GM13976 (cell line): Measurements from ENCODE around the gene PNMT.

Experiments
- DNase-seq: peaks from one replicate; pipeline ENCODE4 v3.0.0; 2012; ENCODE audit warnings: low spot score
- in situ Hi-C: fragments of 300-500 bp; cut with MboI; formaldehyde crosslinking; loops from one replicate; pipeline ENCODE4 v1.12.0; 2022; ENCODE audit warnings: low sequenced_read_pairs, mixed read lengths, inconsistent platforms; ENCODE audit not compliant: unreplicated experiment
- TF ChIP-seq, protein P1 (sequence below): IDR thresholded peaks from 2 replicates; pipeline ENCODE4 v1.5.1; 2012; ENCODE audit warnings: borderline replicate concordance, mild to moderate bottlenecking; ENCODE audit not compliant: insufficient read depth; ENCODE audit errors: extremely low read depth, missing control alignments, control extremely low read depth

The PNMT gene

DNA sequence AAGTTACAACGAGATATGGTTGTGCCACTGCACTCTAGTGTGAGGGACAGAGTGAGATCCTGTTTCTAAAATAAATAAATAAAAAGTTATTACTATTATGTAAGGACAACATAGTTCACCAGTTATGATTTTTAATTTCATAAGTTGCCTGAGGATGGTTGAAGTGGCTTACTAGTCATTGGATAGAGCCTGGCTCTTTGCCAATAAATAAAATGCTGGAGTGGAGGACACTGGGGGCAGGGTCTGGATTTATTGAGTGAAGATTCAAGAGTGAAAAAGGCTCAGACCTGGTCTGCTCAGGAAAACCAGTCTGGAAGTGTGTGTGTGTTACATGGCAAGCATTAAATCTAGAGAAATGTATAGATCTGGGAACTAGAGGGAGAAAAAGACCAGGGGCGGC lies 29.2 kb upstream of the PNMT start:
- TF ChIP-seq, protein P1, sequence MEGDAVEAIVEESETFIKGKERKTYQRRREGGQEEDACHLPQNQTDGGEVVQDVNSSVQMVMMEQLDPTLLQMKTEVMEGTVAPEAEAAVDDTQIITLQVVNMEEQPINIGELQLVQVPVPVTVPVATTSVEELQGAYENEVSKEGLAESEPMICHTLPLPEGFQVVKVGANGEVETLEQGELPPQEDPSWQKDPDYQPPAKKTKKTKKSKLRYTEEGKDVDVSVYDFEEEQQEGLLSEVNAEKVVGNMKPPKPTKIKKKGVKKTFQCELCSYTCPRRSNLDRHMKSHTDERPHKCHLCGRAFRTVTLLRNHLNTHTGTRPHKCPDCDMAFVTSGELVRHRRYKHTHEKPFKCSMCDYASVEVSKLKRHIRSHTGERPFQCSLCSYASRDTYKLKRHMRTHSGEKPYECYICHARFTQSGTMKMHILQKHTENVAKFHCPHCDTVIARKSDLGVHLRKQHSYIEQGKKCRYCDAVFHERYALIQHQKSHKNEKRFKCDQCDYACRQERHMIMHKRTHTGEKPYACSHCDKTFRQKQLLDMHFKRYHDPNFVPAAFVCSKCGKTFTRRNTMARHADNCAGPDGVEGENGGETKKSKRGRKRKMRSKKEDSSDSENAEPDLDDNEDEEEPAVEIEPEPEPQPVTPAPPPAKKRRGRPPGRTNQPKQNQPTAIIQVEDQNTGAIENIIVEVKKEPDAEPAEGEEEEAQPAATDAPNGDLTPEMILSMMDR: no peak
- in situ Hi-C loops: loop anchor here (10.0 kb wide), 1 partner anchor 106 kb away; no protein-coding TSS in a partner anchor
- no peak for DNase-seq

DNA sequence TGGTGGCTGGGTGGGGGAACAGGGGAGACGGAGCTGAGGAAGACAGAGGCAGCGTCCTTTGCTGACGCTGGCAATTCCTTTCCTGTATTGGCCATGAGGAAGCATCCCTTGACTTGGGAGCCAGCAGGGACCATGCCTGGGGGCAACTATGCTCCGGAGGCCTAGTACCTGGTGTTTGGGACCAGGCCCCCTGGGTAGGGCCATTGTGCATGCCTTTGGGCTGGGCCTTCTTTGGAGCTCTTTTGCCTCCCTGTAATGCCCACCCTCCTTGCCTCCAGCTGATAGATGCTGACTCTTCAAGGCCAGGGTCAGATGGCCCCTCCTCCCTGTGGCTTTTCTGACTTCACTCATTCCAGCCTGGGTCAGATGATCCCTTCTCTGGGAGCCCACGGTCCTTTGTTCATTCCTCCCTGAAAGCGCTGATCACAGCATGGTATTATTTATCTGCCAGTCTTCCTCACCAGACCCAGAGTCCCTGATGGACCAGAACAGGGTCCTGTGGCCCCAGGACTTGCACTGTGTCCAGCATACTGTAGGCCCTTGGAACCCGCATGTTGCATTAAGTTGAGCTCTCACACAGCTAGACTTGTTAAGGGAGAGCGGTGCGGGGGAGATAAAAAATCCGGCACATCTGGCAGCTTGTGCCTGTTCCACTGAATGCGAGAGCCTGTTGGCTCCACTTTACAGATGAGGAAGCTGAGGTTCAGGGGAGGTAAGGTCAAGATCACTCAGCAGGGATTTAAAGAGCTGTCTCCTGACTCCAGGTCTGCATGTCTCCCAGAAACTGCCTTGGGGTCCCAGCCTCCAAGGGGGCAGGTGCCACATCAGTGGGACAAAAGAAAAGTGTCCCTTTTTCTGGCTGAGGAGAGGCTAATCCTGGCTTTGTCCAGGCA lies 28.4 kb upstream of the PNMT start:
- DNase-seq: no peak
- TF ChIP-seq, protein P1: no peak
- in situ Hi-C loops: loop anchor here (10.0 kb wide), 1 partner anchor 105 kb away; no protein-coding TSS in a partner anchor

DNA sequence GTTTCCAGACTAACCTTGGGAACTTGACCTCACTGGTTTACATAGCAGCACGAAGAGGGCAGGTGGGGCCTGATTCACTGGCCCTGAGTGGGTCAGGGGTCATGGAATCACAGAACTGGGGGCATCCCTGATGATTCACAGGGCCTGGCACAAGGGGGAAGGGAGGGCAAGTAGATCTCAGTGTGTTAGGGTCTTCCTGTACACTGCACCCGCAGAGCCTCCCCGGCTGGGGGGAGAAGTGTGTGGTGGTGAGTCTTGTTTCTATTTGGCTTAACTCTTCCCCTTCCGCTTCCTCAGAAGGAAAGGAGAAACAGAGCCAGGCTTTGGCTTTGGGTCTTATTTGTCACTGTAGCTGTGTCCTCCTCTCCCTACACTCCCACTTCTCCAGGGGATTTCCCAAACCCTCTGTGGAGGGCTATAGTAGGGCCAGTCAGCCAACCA lies 27.6 kb upstream of the PNMT start:
- in situ Hi-C loops: no loop called here
- TF ChIP-seq, protein P1: no peak
- DNase-seq: no peak

DNA sequence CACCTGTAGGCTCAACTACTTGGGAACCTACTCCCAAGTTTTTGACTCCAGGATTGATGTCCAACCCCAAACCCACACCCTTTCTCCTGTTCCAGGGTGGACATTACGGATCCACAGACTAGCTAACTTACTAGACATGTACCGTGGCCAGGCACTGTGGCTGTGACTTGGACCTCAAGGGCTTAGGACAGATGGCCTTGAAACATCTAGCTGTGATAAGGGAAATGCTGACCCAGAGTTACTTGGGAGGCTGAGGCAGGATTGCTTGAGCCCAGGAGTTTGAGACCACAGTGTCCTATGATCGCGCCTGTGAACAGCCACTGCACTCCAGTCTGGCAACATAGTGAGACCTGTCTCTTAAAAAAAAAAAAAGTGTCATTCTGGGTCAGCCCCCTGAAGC lies 27.2 kb upstream of the PNMT start:
- TF ChIP-seq, protein P1: no peak
- DNase-seq: no peak
- in situ Hi-C loops: no loop called here

DNA sequence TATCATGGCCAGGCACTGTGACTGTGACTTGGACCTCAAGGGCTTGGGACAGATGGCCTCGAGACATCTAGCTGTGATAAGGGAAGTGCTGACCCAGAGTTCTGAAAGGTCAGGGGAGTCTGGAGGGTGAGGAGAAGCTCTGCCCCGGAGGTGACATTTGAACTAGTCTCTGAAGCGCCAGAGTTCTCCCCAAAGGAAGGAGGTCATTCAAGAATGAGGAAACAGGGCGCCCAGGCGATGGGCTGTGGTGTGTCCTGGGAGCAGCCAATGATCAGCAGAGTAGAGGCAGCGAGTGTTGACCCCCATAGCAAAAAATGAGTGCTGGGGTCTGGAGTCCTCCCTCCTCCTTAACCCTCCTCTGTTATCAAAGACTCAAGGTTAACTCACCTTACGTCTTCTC lies 26.4 kb upstream of the PNMT start:
- TF ChIP-seq, protein P1: no peak
- in situ Hi-C loops: no loop called here
- no peak for DNase-seq

DNA sequence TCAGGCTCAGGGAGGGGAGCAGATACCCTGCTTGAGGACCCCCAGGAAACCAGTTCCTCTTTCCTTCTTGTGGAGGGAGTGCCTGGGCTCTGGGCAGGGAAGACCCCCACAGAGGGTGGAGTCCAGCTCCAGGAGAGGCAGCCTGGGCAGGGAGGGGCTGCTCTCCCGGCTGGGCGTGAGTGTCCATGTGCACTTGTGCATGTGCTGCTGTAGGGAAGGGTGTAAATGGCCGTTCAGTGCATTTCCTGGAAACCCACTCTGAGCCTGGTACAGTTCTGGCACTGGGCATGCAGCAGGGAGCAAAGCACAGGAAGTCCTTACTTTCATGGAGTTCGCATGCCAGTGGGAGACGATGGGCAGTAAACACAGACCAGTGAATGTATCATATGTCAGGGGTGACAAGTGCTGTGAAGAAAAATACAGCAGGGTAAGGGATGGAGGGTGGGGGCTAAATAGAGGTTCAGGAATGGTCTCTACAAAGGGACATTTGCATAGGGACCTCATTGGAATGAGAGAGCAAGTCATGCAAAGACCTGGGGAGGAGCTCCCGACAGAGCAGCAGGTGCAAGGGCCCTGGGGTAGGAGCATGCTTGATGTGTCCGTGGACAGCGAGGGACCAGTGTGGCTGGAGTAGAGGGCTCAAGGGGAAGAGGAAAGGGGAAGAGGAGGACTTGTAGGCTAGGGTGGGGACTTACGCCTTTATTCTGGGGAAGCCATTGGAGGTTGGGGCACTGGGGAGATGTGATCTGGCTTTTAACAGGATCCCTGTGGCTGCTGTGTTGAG lies 25.8 kb upstream of the PNMT start:
- TF ChIP-seq, protein P1: no peak
- in situ Hi-C loops: no loop called here
- DNase-seq: no peak
